GM10266 (cell line): ENCODE measurements around the gene FUT8.

ENCODE experiments used
- DNase-seq: peaks from one replicate; pipeline ENCODE4 v3.0.0; 2012; ENCODE audit errors: extremely low spot score
- CTCF ChIP-seq: IDR thresholded peaks from 2 replicates; pipeline ENCODE4 v1.5.1; 2012; ENCODE audit warnings: mild to moderate bottlenecking, low read depth; ENCODE audit not compliant: control insufficient read depth, insufficient read depth; ENCODE audit errors: missing control alignments

The FUT8 gene

DNA sequence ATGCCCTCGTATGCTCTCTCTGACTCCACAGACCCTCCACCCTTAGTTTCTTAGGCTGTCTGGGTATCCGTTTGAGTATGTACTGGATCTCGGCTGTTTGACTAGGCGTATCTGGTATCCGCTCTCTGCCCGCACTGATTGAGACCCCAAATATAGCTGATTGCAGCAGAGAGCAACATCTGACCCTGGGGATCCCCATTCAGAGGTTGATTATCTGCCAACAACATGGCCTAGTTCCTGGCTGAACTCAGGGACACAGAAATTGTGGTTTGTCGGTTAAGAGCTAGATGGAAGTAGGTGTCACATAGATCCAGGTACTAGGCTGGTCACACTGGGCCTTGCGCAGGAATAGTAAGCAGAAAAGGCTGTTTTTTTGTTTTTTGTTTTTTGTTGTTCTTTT is 359.9 kb downstream of the FUT8 start:
- DNase-seq: no peak
- TF ChIP-seq CTCF: no peak

DNA sequence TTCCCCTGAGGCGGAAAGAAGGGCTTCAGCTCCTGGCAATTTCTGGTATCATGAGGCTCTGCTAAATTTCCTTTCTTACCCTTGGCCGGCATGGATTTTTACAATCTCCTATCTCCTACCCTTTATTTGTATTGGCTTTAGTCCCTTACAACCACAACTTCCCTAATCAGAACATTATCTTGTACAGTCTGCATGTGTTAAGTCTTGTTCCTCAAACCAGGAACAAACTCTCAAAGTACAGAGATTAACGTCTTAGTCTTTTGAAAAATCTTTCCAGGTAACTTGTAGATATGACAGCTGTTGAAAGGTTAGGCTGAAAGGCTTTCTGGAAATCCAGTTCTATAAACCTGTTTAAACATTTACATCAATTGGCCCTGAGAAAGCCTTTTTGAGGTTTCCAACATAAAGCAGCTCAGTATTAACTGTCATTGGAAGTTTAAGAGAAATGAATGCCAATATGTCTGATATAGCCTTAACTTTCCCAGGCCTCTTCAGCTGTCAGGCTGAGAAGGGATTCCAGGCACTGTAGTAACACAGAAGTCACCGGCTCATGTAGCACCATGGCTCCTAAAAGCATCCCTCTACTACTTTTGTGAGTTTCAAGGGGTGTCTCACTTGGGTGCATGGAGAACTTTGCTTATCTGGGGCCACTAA is 360.5 kb downstream of the FUT8 start:
- TF ChIP-seq CTCF: no peak
- DNase-seq: no peak

DNA sequence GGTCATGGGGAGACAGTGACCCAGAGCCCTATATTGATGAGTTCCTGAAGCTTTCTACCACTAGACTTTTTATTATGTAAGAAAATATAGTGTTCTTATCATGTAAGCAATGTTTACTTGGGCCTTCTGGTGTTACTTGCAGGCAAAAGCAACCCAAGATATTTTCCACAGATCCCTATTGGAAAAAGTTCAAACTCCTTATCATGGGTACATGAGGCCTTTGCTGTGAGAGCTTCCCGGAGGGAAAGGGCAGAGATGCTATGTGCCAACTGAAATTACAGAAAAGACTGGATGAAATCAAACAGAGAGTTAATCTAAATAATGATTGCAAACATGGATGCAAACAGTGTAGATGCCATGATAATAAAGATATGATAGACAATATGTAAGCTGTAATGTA is 361.5 kb downstream of the FUT8 start:
- no peak for DNase-seq
- TF ChIP-seq CTCF: no peak

- no peak for TF ChIP-seq CTCF
- DNase-seq: no peak
These were observed 363.8 kb downstream of the FUT8 start for GRCh38 chr14:65776193-65776852.

DNA sequence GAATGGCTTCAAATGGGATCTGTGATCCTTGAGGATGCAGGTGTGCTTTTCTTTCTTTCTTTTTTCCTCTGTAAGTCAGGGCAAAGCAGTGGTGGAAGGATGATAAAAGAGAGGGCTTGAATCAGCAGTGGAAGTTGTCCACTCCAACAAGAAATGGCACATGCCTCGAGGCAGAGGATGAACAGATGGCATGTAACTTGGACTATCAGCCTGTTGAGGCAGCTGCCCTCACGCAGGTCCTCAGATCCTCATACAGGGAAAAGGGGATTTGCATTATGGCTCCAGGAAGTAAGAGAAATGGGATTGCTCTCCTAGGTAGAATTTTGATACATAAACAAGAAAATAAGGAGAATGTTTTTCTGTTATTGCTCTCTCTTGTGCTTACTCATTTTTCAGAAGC is 368.0 kb downstream of the FUT8 start:
- DNase-seq: no peak
- no peak for TF ChIP-seq CTCF

DNA sequence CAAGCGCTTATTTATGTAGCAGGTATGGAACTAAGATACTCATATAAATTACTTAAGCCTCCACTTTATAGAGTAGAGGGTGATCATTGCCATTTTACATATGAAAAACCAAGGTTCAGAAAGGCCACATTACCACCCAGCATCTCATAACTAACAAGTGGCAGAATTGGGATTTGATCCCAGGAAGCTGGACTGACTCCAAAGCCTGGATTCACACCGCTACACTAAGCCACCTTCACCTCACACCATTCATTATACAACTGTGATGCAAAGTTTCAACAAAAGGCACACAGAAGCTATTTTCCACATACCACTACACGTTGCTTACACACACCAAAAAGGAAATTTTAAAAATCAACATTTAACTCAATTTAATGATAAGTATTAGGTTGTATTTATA is 370.6 kb downstream of the FUT8 start:
- no peak for TF ChIP-seq CTCF
- DNase-seq: no peak

DNA sequence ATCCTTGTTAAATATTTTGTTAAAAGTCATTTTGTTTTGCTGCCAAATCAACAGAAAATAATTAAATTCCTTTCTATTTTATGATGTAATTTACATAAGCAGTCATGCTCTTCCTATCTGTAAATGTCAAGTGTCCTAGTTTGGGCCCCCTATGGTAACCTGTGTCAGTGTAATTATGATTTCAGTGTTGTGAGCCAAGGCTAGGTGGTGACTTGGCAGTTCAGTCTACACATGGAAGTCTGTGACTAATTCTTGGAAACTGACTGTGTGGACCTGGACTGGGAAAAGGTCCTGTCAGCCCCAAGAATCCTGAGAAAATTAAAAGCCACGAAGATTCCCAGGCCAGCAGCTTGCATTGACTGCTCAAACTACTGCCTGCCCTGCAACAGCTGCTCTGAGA is 371.0 kb downstream of the FUT8 start:
- DNase-seq: no peak
- no peak for TF ChIP-seq CTCF
